Mesenchymal stem cell (in vitro differentiated cells and primary cell): Measurements from ENCODE around the gene LRRC72.

Source experiments
- DNase-seq: peaks from one replicate; pipeline ENCODE4 v3.0.0-alpha.2; 2013
- H2AFZ ChIP-seq: one replicate; pipeline ENCODE4 v1.6.1; 2013; ENCODE audit warnings: low read depth, mild to moderate bottlenecking, control low read depth, inconsistent platforms, low read length, moderate library complexity
- H2AK5ac ChIP-seq: 2 replicates; pipeline ENCODE4 v1.6.1; 2013; ENCODE audit warnings: low read length, moderate library complexity, mild to moderate bottlenecking, inconsistent platforms; ENCODE audit not compliant: severe bottlenecking
- H2BK120ac ChIP-seq: one replicate; pipeline ENCODE4 v1.6.1; 2013; ENCODE audit warnings: low read depth, mild to moderate bottlenecking, inconsistent platforms, low read length, moderate library complexity
- H2BK12ac ChIP-seq, 2 experiments: one replicate each; pipeline ENCODE4 v1.6.1; 2013; ENCODE audit warnings: inconsistent platforms in 2 of 2, low read length in 2 of 2, mild to moderate bottlenecking in 2 of 2, moderate library complexity in 2 of 2, control low read depth in 1 of 2
- H2BK15ac ChIP-seq: one replicate; pipeline ENCODE4 v1.6.1; 2013; ENCODE audit warnings: mild to moderate bottlenecking, low read depth, inconsistent platforms; ENCODE audit not compliant: poor library complexity, severe bottlenecking
- H2BK5ac ChIP-seq: 2 replicates; pipeline ENCODE4 v1.6.1; 2013; ENCODE audit warnings: low read depth, mild to moderate bottlenecking, low read length, control low read depth, inconsistent platforms; ENCODE audit not compliant: poor library complexity, severe bottlenecking
- H3K14ac ChIP-seq, 2 experiments: one replicate each; pipeline ENCODE4 v1.6.1; 2013; ENCODE audit warnings: inconsistent platforms in 2 of 2, low read length in 2 of 2, control low read depth in 1 of 2, mild to moderate bottlenecking in 1 of 2, moderate library complexity in 1 of 2
- H3K18ac ChIP-seq, 2 experiments: one replicate each; pipeline ENCODE4 v1.6.1; 2013; ENCODE audit warnings: inconsistent platforms in 2 of 2, low read length in 2 of 2, control low read depth in 1 of 2, low read depth in 1 of 2, mild to moderate bottlenecking in 1 of 2
- H3K23ac ChIP-seq, 2 experiments: one replicate each; pipeline ENCODE4 v1.6.1; 2013; ENCODE audit warnings: inconsistent platforms in 2 of 2, low read length in 2 of 2, mild to moderate bottlenecking in 2 of 2, moderate library complexity in 2 of 2, control low read depth in 1 of 2
- H3K27ac ChIP-seq: 2 replicates; pipeline ENCODE4 v1.5.1; 2013; ENCODE audit warnings: mild to moderate bottlenecking, moderate library complexity, low read length, control low read depth, inconsistent platforms; ENCODE audit not compliant: poor library complexity, severe bottlenecking
- H3K27me3 ChIP-seq, 2 experiments: 2 replicates each; pipeline versions ENCODE4 v1.6.1 to v1.7.0; 2013; ENCODE audit warnings: low read length in 2 of 2, mild to moderate bottlenecking in 2 of 2, moderate library complexity in 2 of 2, control low read depth in 1 of 2, inconsistent platforms in 1 of 2; ENCODE audit not compliant: control insufficient read depth in 1 of 2, insufficient read depth in 1 of 2
- H3K36me3 ChIP-seq, 2 experiments: 2 replicates each; pipeline versions ENCODE4 v1.6.1 to v1.7.0; 2013; ENCODE audit warnings: low read length in 2 of 2, control low read depth in 1 of 2, inconsistent platforms in 1 of 2, low read depth in 1 of 2, mild to moderate bottlenecking in 1 of 2; ENCODE audit not compliant: insufficient read depth in 2 of 2, control insufficient read depth in 1 of 2
- H3K4ac ChIP-seq, 2 experiments: one replicate each; pipeline ENCODE4 v1.6.1; 2013; ENCODE audit warnings: inconsistent platforms in 2 of 2, low read length in 2 of 2, mild to moderate bottlenecking in 2 of 2, moderate library complexity in 2 of 2, control low read depth in 1 of 2, low read depth in 1 of 2
- H3K4me1 ChIP-seq: 2 replicates; pipeline ENCODE4 v1.6.1; 2013; ENCODE audit warnings: low read depth, low read length, control low read depth; ENCODE audit not compliant: control insufficient read depth, insufficient read depth
- H3K4me2 ChIP-seq: 2 replicates; pipeline ENCODE4 v1.6.1; 2013; ENCODE audit warnings: low read length, mild to moderate bottlenecking, inconsistent platforms; ENCODE audit not compliant: poor library complexity, severe bottlenecking
- H3K4me3 ChIP-seq, 2 experiments: 2 replicates each; pipeline versions ENCODE4 v1.5.1 to v1.7.0; 2013; ENCODE audit warnings: low read length in 2 of 2, mild to moderate bottlenecking in 2 of 2, control low read depth in 1 of 2, low read depth in 1 of 2; ENCODE audit not compliant: insufficient read depth in 1 of 2
- H3K79me1 ChIP-seq: replicated peaks from 2 replicates; pipeline ENCODE4 v1.6.1; 2013; ENCODE audit warnings: mild to moderate bottlenecking, control low read depth, low read length, inconsistent platforms; ENCODE audit not compliant: poor library complexity, severe bottlenecking
- H3K9ac ChIP-seq: 2 replicates; pipeline ENCODE4 v1.7.0; 2013; ENCODE audit warnings: mild to moderate bottlenecking, low read length, moderate library complexity
- H3K9me3 ChIP-seq: 2 replicates; pipeline ENCODE4 v1.7.0; 2013; ENCODE audit warnings: mild to moderate bottlenecking, low read length; ENCODE audit not compliant: control insufficient read depth
- H4K8ac ChIP-seq: one replicate; pipeline ENCODE4 v1.6.1; 2013; ENCODE audit warnings: inconsistent platforms, mild to moderate bottlenecking, low read length, moderate library complexity
- H4K91ac ChIP-seq: one replicate; pipeline ENCODE4 v1.6.1; 2013; ENCODE audit warnings: mild to moderate bottlenecking, low read length, inconsistent platforms
- WGBS: methylation state at CpG from one replicate; pipeline ENCODE4 v1.1.7; 2013; ENCODE audit warnings: mixed read lengths; 5-methylcytosine and 5-hydroxymethylcytosine counted together

The LRRC72 gene

GRCh38 chr7:16616542-16616941 lies 89.9 kb downstream of the LRRC72 start:
- Histone ChIP-seq H3K4me3 (no peak overlapping the region), H3K9me3 (peaks cover 8% of the 10 kb centered on the region), H3K4me1 (no peaks in the 10 kb centered on the region), H2BK12ac (no peak overlapping the region), H2BK15ac (no peak overlapping the region), H3K4ac (no peak overlapping the region), H3K27me3 (no peaks in the 10 kb centered on the region), H2BK5ac (no peak overlapping the region), H3K9ac (no peak overlapping the region), H2BK120ac (no peak overlapping the region), H3K23ac (peak overlapping the region in 1 of 2 experiments; percentile 56), H3K79me1 (peaks cover 7% of the 10 kb centered on the region), H4K91ac (no peak overlapping the region), H3K14ac (no peak overlapping the region), H2AK5ac (no peak overlapping the region), H3K4me2 (no peak overlapping the region), H3K36me3 (peaks cover 17 to 82% of the 10 kb centered on the region in 2 experiments), H4K8ac (no peak overlapping the region), H3K27ac (no peak overlapping the region), H2AFZ (no peak overlapping the region), H3K18ac (no peak overlapping the region)
- no peak for DNase-seq
- 91% methylated on average over 17 of the region's 18 CpGs for WGBS

- no CpG with 5 or more reads among the region's 2 CpGs for WGBS
- no peak overlapping the region for H2BK5ac ChIP-seq
These were observed 93.4 kb downstream of the LRRC72 start for GRCh38 chr7:16619979-16620408.

GRCh38 chr7:16626388-16626787 lies 99.8 kb downstream of the LRRC72 start:
- Histone ChIP-seq H3K14ac (no peak overlapping the region), H3K36me3 (peaks cover 6 to 53% of the 10 kb centered on the region in 2 experiments), H2BK5ac (no peak overlapping the region), H2BK15ac (no peak overlapping the region), H3K27me3 (no peaks in the 10 kb centered on the region), H3K9ac (no peak overlapping the region), H4K8ac (no peak overlapping the region), H2BK12ac (no peak overlapping the region), H2AFZ (no peak overlapping the region), H3K18ac (no peak overlapping the region), H3K9me3 (no peaks in the 10 kb centered on the region), H3K79me1 (peaks cover 15% of the 10 kb centered on the region), H3K4me3 (no peak overlapping the region), H3K4me2 (no peak overlapping the region), H2BK120ac (no peak overlapping the region), H2AK5ac (no peak overlapping the region), H3K4me1 (no peaks in the 10 kb centered on the region), H3K23ac (no peak overlapping the region), H3K4ac (no peak overlapping the region), H3K27ac (no peak overlapping the region), H4K91ac (no peak overlapping the region)
- DNase-seq = no peak
- no CpG with 5 or more reads among the region's 2 CpGs for WGBS

More at GRCh38 chr7:16619979-16620408, 93.4 kb downstream of the LRRC72 start:
- Histone ChIP-seq H3K23ac (no peak overlapping the region), H2BK12ac (no peak overlapping the region), H3K9me3 (peaks cover 8% of the 10 kb centered on the region), H4K91ac (no peak overlapping the region), H3K18ac (no peak overlapping the region), H3K36me3 (peaks cover 20 to 83% of the 10 kb centered on the region in 2 experiments), H3K4me1 (no peaks in the 10 kb centered on the region), H2AK5ac (no peak overlapping the region), H2BK15ac (no peak overlapping the region), H3K4me2 (no peak overlapping the region), H2BK120ac (no peak overlapping the region), H3K27me3 (no peaks in the 10 kb centered on the region), H3K14ac (no peak overlapping the region), H3K79me1 (peaks cover 7% of the 10 kb centered on the region), H3K4ac (no peak overlapping the region), H3K27ac (no peak overlapping the region), H3K9ac (no peak overlapping the region), H2AFZ (no peak overlapping the region), H3K4me3 (no peak overlapping the region), H4K8ac (no peak overlapping the region)
- DNase-seq = no peak

- H2BK15ac ChIP-seq = no peak overlapping the region
- H2BK5ac ChIP-seq = no peak overlapping the region
- H2BK12ac ChIP-seq = no peak overlapping the region
- no CpG with 5 or more reads among the region's 2 CpGs for WGBS
- no peak overlapping the region for H3K14ac ChIP-seq
- H3K23ac ChIP-seq = no peak overlapping the region
- no peak overlapping the region for H4K8ac ChIP-seq
- no peaks in the 10 kb centered on the region for H3K9me3 ChIP-seq
- no peak overlapping the region for H4K91ac ChIP-seq
- H3K4me2 ChIP-seq = no peak overlapping the region
- H2AFZ ChIP-seq = no peak overlapping the region
- H3K9ac ChIP-seq = peak overlapping the region; percentile 39
- H3K18ac ChIP-seq = no peak overlapping the region
- H3K4me3 ChIP-seq = no peak overlapping the region
- no peak overlapping the region for H2AK5ac ChIP-seq
- H2BK120ac ChIP-seq = no peak overlapping the region
- peak; percentile 60 for DNase-seq
- peaks cover 6 to 50% of the 10 kb centered on the region in 2 experiments for H3K36me3 ChIP-seq
- no peak overlapping the region for H3K27ac ChIP-seq
- H3K79me1 ChIP-seq = peaks cover 15% of the 10 kb centered on the region
- no peaks in the 10 kb centered on the region for H3K27me3 ChIP-seq
- no peaks in the 10 kb centered on the region for H3K4me1 ChIP-seq
- no peak overlapping the region for H3K4ac ChIP-seq
These were observed 100.6 kb downstream of the LRRC72 start for GRCh38 chr7:16627236-16627635.
